ENCODE measurements around the gene SORBS2. TPM values are rescaled to one million over a fixed set of nuclear protein-coding genes. Genes with fewer than 3 reads are reported as not detected.

The SORBS2 gene
- total and polyA plus RNA-seq, 8 donors = 24.2 to 50.8 (median 35.5) TPM

- DNase-seq (no peak), ATAC-seq (no peak)
- intact Hi-C loops (cut with DNase I) = no loop called here
- Histone ChIP-seq H3K36me3 (no peaks in the 10 kb centered on the region), H3K9me3 (no peaks in the 10 kb centered on the region), H3K4me3 (no peak overlapping the region), H3K27me3 (no peaks in the 10 kb centered on the region), H3K27ac (no peak overlapping the region), H3K4me1 (no peaks in the 10 kb centered on the region)
- no peak for TF ChIP-seq CTCF (IDR thresholded peaks at IDR 0.05)
These were observed 47.1 kb downstream of the SORBS2 start for GRCh38 chr4:185764876-185765275.

GRCh38 chr4:185761352-185762235, 50.4 kb downstream of the SORBS2 start:
- peak; percentile 52 for ATAC-seq
- peak overlapping the region in 1 of 2 donors; percentile 16 for H3K4me3 ChIP-seq

GRCh38 chr4:185758807-185759206, 53.2 kb downstream of the SORBS2 start:
- no peak for ATAC-seq

More at GRCh38 chr4:185761352-185762235, 50.4 kb downstream of the SORBS2 start:
- Histone ChIP-seq H3K27me3 (no peaks in the 10 kb centered on the region), H3K27ac (peak overlapping the region; percentile 11 to 64), H3K36me3 (no peaks in the 10 kb centered on the region), H3K9me3 (no peaks in the 10 kb centered on the region), H3K4me1 (no peaks in the 10 kb centered on the region)
- intact Hi-C loops (cut with DNase I) = no loop called here
- no peak for TF ChIP-seq CTCF (IDR thresholded peaks at IDR 0.05)
- DNase-seq = no peak

GRCh38 chr4:185755451-185755850, 56.5 kb downstream of the SORBS2 start:
- Histone ChIP-seq H3K9me3 (no peaks in the 10 kb centered on the region), H3K27ac (no peak overlapping the region), H3K36me3 (no peaks in the 10 kb centered on the region), H3K27me3 (no peaks in the 10 kb centered on the region), H3K4me1 (no peaks in the 10 kb centered on the region), H3K4me3 (no peak overlapping the region)
- intact Hi-C loops (cut with DNase I) = no loop called here
- no peak for ATAC-seq
- no peak for DNase-seq
- TF ChIP-seq CTCF (IDR thresholded peaks at IDR 0.05) = no peak

More at GRCh38 chr4:185758807-185759206, 53.2 kb downstream of the SORBS2 start:
- Histone ChIP-seq H3K4me1 (no peaks in the 10 kb centered on the region), H3K36me3 (no peaks in the 10 kb centered on the region), H3K9me3 (no peaks in the 10 kb centered on the region), H3K27me3 (no peaks in the 10 kb centered on the region), H3K4me3 (no peak overlapping the region), H3K27ac (no peak overlapping the region)
- no peak for DNase-seq
- TF ChIP-seq CTCF (IDR thresholded peaks at IDR 0.05) = no peak
- intact Hi-C loops (cut with DNase I) = no loop called here

- ATAC-seq = no peak
- Histone ChIP-seq H3K4me3 (no peak overlapping the region), H3K9me3 (no peaks in the 10 kb centered on the region), H3K27me3 (no peaks in the 10 kb centered on the region), H3K27ac (no peak overlapping the region), H3K36me3 (no peaks in the 10 kb centered on the region), H3K4me1 (no peaks in the 10 kb centered on the region)
- intact Hi-C loops (cut with DNase I) = no loop called here
- DNase-seq = no peak
- no peak for TF ChIP-seq CTCF (IDR thresholded peaks at IDR 0.05)
These were observed 57.0 kb downstream of the SORBS2 start for GRCh38 chr4:185754961-185755360.
